HEK293 (cell line): ENCODE data around the gene ATP5F1D.

ENCODE experiments used
- CTCF ChIA-PET: fragments of 350-600 bp; formaldehyde crosslinking; extraction: SDS; loops from one replicate; lab custom pipeline; 2021; ENCODE audit warnings: antibody characterized with exemption; lab: Yijun Ruan, JAX
- POLR2A ChIA-PET: fragments of 300-600 bp; formaldehyde crosslinking; extraction: SDS; loops from one replicate; lab custom pipeline; 2020; ENCODE audit warnings: antibody characterized with exemption, inconsistent platforms; lab: Yijun Ruan, JAX
- H3K27ac ChIP-seq: fragments of 200-500 bp; sonication (Bioruptor generic); 2 replicates; pipeline ENCODE4 v1.5.1; 2014; ENCODE audit warnings: low read depth, low read length, control low read depth, inconsistent platforms; ENCODE audit errors: extremely low read depth
- H3K36me3 ChIP-seq, 2 experiments: fragments of 200-500 bp in 1 of 2; sonication (Bioruptor generic) in 1 of 2; 1 replicate in 1 of 2; 2 replicates in 1 of 2; pipeline ENCODE4 v1.5.1; 2014 to 2017; ENCODE audit warnings: inconsistent platforms in 2 of 2, low read length in 2 of 2; ENCODE audit not compliant: control insufficient read depth in 2 of 2, insufficient read depth in 1 of 2
- H3K4me1 ChIP-seq: fragments of 200-500 bp; sonication (Bioruptor generic); 2 replicates; pipeline ENCODE4 v1.5.1; 2014; ENCODE audit warnings: mild to moderate bottlenecking, low read length, inconsistent platforms; ENCODE audit not compliant: control insufficient read depth, insufficient read depth
- H3K4me3 ChIP-seq: 2 replicates; pipeline ENCODE4 v1.5.1; 2011; ENCODE audit warnings: low read depth, mild to moderate bottlenecking, control low read depth, low read length, moderate library complexity
- H3K9me3 ChIP-seq: fragments of 200-500 bp; sonication (Bioruptor generic); 2 replicates; pipeline ENCODE4 v1.5.1; 2014; ENCODE audit warnings: low read depth, low read length, inconsistent platforms; ENCODE audit not compliant: control insufficient read depth, insufficient read depth
- BCL11B ChIP-seq: fragments of 450-650 bp; formaldehyde crosslinking; IDR thresholded peaks from 2 replicates; pipeline ENCODE4 v1.5.1; 2016; ENCODE audit warnings: low read depth, missing biosample characterization, missing genetic modification characterization
- GLIS2 ChIP-seq: fragments of 450-650 bp; formaldehyde crosslinking; IDR thresholded peaks from 2 replicates; pipeline ENCODE4 v1.5.1; 2016; ENCODE audit warnings: missing biosample characterization, missing genetic modification characterization
- KLF8 ChIP-seq: fragments of 450-650 bp; formaldehyde crosslinking; IDR thresholded peaks from 2 replicates; pipeline ENCODE4 v1.5.1; 2016; ENCODE audit warnings: missing biosample characterization, missing genetic modification characterization
- SP2 ChIP-seq: fragments of 450-650 bp; formaldehyde crosslinking; IDR thresholded peaks from 2 replicates; pipeline ENCODE4 v1.5.1; 2016; ENCODE audit warnings: missing biosample characterization, missing genetic modification characterization
- ZIC2 ChIP-seq: fragments of 450-650 bp; formaldehyde crosslinking; IDR thresholded peaks from 2 replicates; pipeline ENCODE4 v1.5.1; 2016; ENCODE audit warnings: missing biosample characterization, missing genetic modification characterization
- ZNF114 ChIP-seq: fragments of 450-650 bp; formaldehyde crosslinking; IDR thresholded peaks from 2 replicates; pipeline ENCODE4 v1.5.0; 2017; ENCODE audit warnings: missing biosample characterization, missing genetic modification characterization
- ZNF148 ChIP-seq: fragments of 450-650 bp; formaldehyde crosslinking; IDR thresholded peaks from 2 replicates; pipeline ENCODE4 v1.5.0; 2017; ENCODE audit warnings: missing biosample characterization, missing genetic modification characterization, borderline replicate concordance
- ZNF202 ChIP-seq: fragments of 450-650 bp; formaldehyde crosslinking; IDR thresholded peaks from 2 replicates; pipeline ENCODE4 v1.5.1; 2016; ENCODE audit warnings: missing biosample characterization, missing genetic modification characterization, borderline replicate concordance
- ZNF26 ChIP-seq: fragments of 450-650 bp; formaldehyde crosslinking; IDR thresholded peaks from 2 replicates; pipeline ENCODE4 v1.5.1; 2016; ENCODE audit warnings: missing biosample characterization, missing genetic modification characterization
- ZNF341 ChIP-seq: fragments of 450-650 bp; formaldehyde crosslinking; IDR thresholded peaks from 2 replicates; pipeline ENCODE4; 2016; ENCODE audit warnings: low read depth, missing biosample characterization, missing genetic modification characterization
- ZNF416 ChIP-seq: fragments of 450-650 bp; formaldehyde crosslinking; IDR thresholded peaks from 2 replicates; pipeline ENCODE4 v1.5.1; 2016; ENCODE audit warnings: missing biosample characterization, missing genetic modification characterization
- ZNF707 ChIP-seq: fragments of 450-650 bp; formaldehyde crosslinking; IDR thresholded peaks from 2 replicates; pipeline ENCODE4 v1.5.1; 2016; ENCODE audit warnings: missing biosample characterization, missing genetic modification characterization
- ZNF792 ChIP-seq: fragments of 450-650 bp; formaldehyde crosslinking; IDR thresholded peaks from 2 replicates; pipeline ENCODE4 v1.5.1; 2016; ENCODE audit warnings: missing biosample characterization, missing genetic modification characterization
- ZNF837 ChIP-seq: fragments of 450-650 bp; formaldehyde crosslinking; IDR thresholded peaks from 2 replicates; pipeline ENCODE4 v1.5.1; 2016; ENCODE audit warnings: missing biosample characterization, missing genetic modification characterization
- TF ChIP-seq, protein P1 (sequence below): fragments of 450-650 bp; formaldehyde crosslinking; IDR thresholded peaks from 2 replicates; pipeline ENCODE4; 2016; ENCODE audit warnings: missing biosample characterization, missing genetic modification characterization
- TF ChIP-seq, protein P2 (sequence below): sonication (generic); formaldehyde crosslinking; IDR thresholded peaks from 2 replicates; pipeline ENCODE4 v1.8.1; 2022; ENCODE audit warnings: mild to moderate bottlenecking, moderate library complexity, missing genetic modification reagents

ATP5F1D gene

GRCh38 chr19:1219786-1220476 is 21.6 kb upstream of the ATP5F1D start:
- Histone ChIP-seq H3K36me3 (peaks cover 4 to 62% of the 10 kb centered on the region in 2 experiments; a peak in 2 of 3 replicates), H3K4me1 (0 out of 2 replicates have a peak, but pooled peaks cover 2% of the 10 kb centered on the region), H3K4me3 (no peak overlapping the region), H3K9me3 (no peaks in the 10 kb centered on the region), H3K27ac (no peak overlapping the region)
- POLR2A ChIA-PET, result no interaction called here
- CTCF ChIA-PET, result interaction anchor here (0.9 to 1.5 kb wide), 2 partner anchors 17 to 74 kb away, joined by 3 to 5 read pairs; no protein-coding TSS in a partner anchor
- TF ChIP-seq ZNF416 (tag by site-specific recombination) (no peak), SP2 (no peak), ZNF26 (tag by site-specific recombination) (no peak), KLF8 (tag by site-specific recombination) (no peak), ZNF148 (tag by site-specific recombination) (no peak), ZNF341 (no peak), ZNF202 (tag by site-specific recombination) (no peak), ZNF114 (no peak), ZNF792 (no peak)
- TF ChIP-seq, protein P1, sequence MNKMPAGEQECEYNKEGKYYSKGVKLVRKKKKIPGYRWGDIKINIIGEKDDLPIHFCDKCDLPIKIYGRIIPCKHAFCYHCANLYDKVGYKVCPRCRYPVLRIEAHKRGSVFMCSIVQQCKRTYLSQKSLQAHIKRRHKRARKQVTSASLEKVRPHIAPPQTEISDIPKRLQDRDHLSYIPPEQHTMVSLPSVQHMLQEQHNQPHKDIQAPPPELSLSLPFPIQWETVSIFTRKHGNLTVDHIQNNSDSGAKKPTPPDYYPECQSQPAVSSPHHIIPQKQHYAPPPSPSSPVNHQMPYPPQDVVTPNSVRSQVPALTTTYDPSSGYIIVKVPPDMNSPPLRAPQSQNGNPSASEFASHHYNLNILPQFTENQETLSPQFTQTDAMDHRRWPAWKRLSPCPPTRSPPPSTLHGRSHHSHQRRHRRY (tag by site-specific recombination), result no peak

GRCh38 chr19:1220477-1220930 is 21.0 kb upstream of the ATP5F1D start:
- H3K4me1 ChIP-seq, result no peaks in the 10 kb centered on the region
- ChIA-PET POLR2A (no interaction called here), CTCF (interaction anchor here (0.7 to 1.5 kb wide), 5 partner anchors 9 to 148 kb away, joined by 3 to 5 read pairs (median 3); no protein-coding TSS in a partner anchor)
- TF ChIP-seq GLIS2 (tag by site-specific recombination) (peak; percentile 23; the same call in 1 of the 2 replicates), KLF8 (tag by site-specific recombination) (peak; percentile 19; the same call in 1 of the 2 replicates), ZNF707 (tag by site-specific recombination) (no peak), BCL11B (tag by site-specific recombination) (peak; percentile 19; the same call in 1 of the 2 replicates), ZNF837 (no peak), ZIC2 (tag by site-specific recombination) (no peak)
- TF ChIP-seq, protein P2, sequence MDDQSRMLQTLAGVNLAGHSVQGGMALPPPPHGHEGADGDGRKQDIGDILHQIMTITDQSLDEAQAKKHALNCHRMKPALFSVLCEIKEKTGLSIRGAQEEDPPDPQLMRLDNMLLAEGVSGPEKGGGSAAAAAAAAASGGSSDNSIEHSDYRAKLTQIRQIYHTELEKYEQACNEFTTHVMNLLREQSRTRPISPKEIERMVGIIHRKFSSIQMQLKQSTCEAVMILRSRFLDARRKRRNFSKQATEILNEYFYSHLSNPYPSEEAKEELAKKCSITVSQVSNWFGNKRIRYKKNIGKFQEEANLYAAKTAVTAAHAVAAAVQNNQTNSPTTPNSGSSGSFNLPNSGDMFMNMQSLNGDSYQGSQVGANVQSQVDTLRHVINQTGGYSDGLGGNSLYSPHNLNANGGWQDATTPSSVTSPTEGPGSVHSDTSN (CRISPR knock-in tag), result no peak
- no peak overlapping the region for H3K4me3 ChIP-seq
- H3K36me3 ChIP-seq, result peaks cover 4 to 64% of the 10 kb centered on the region in 2 experiments; a peak in 2 of 3 replicates
- no peaks in the 10 kb centered on the region for H3K9me3 ChIP-seq
- no peak overlapping the region for H3K27ac ChIP-seq
